HUDEP-2 (cell line): ENCODE measurements around the gene KCNN2.

Experiments
- DNase-seq, 76 experiments: peaks; one replicate each; lab custom pipeline; 2025; ENCODE audit not compliant: unreplicated experiment in 76 of 76; lab: John Stamatoyannopoulos, UW

KCNN2 gene

GRCh38 chr5:114362197-114362976, 517 bp downstream of the KCNN2 start:
- no peak for DNase-seq

GRCh38 chr5:114362977-114363761, 1.3 kb downstream of the KCNN2 start:
- DNase-seq, result no peak

- DNase-seq, result no peak
These were observed 2.0 kb downstream of the KCNN2 start for GRCh38 chr5:114363837-114364236.

GRCh38 chr5:114367029-114367428, 5.2 kb downstream of the KCNN2 start:
- DNase-seq, result no peak

GRCh38 chr5:114369680-114370417, 8.0 kb downstream of the KCNN2 start:
- DNase-seq, result no peak

- no peak for DNase-seq
These were observed 15.4 kb downstream of the KCNN2 start for GRCh38 chr5:114377050-114377844.

GRCh38 chr5:114377946-114378345, 16.1 kb downstream of the KCNN2 start:
- no peak for DNase-seq

- DNase-seq, result no peak
These were observed 18.9 kb downstream of the KCNN2 start for GRCh38 chr5:114380721-114381120.

- no peak for DNase-seq
These were observed 25.6 kb downstream of the KCNN2 start for GRCh38 chr5:114387433-114387832.

GRCh38 chr5:114390431-114390830, 28.6 kb downstream of the KCNN2 start:
- DNase-seq, result no peak

- DNase-seq, result no peak
These were observed 29.5 kb downstream of the KCNN2 start for GRCh38 chr5:114391321-114391720.

- no peak for DNase-seq
These were observed 31.3 kb downstream of the KCNN2 start for GRCh38 chr5:114393159-114393558.

GRCh38 chr5:114402206-114402605, 40.3 kb downstream of the KCNN2 start:
- no peak for DNase-seq

- no peak for DNase-seq
These were observed 45.9 kb downstream of the KCNN2 start for GRCh38 chr5:114407783-114408182.

GRCh38 chr5:114408847-114409246, 47.0 kb downstream of the KCNN2 start:
- no peak for DNase-seq

- DNase-seq, result no peak
These were observed 49.6 kb downstream of the KCNN2 start for GRCh38 chr5:114411380-114411931.

GRCh38 chr5:114412510-114413171, 50.8 kb downstream of the KCNN2 start:
- DNase-seq, result no peak

- no peak for DNase-seq
These were observed 53.9 kb downstream of the KCNN2 start for GRCh38 chr5:114415760-114416159.

GRCh38 chr5:114416254-114416653, 54.4 kb downstream of the KCNN2 start:
- DNase-seq, result no peak

- no peak for DNase-seq
These were observed 55.6 kb downstream of the KCNN2 start for GRCh38 chr5:114417519-114417918.
